Measurements from ENCODE around the gene SGPP2. TPM values are rescaled to one million over a fixed set of nuclear protein-coding genes. Genes with fewer than 3 reads are reported as not detected.
A peak's percentile ranks its signal among the peaks of the same experiment; 100 is the strongest.

SGPP2 gene
- total RNA-seq, 4 donors from 2014 or later, result 0.63 to 15.3 (median 7.2) TPM

GRCh38 chr2:222485367-222486211, 61.2 kb downstream of the SGPP2 start:
- no peak for DNase-seq (ENCODE audit: low spot score)
- TF ChIP-seq CTCF (IDR thresholded peaks at IDR 0.05), result no peak
- ATAC-seq (ENCODE audit: low FRiP score), result no peak

GRCh38 chr2:222490131-222490530, 65.8 kb downstream of the SGPP2 start:
- ATAC-seq (ENCODE audit: low FRiP score), result no peak
- TF ChIP-seq CTCF (IDR thresholded peaks at IDR 0.05), result no peak
- DNase-seq (ENCODE audit: low spot score), result no peak

GRCh38 chr2:222492683-222493082, 68.3 kb downstream of the SGPP2 start:
- no peak for ATAC-seq (ENCODE audit: low FRiP score)
- DNase-seq (ENCODE audit: low spot score), result no peak

GRCh38 chr2:222494104-222494739, 69.9 kb downstream of the SGPP2 start:
- TF ChIP-seq CTCF (IDR thresholded peaks at IDR 0.05), result no peak
- ATAC-seq (ENCODE audit: low FRiP score) (peak; percentile 86), DNase-seq (ENCODE audit: low spot score) (no peak)

More at GRCh38 chr2:222492683-222493082, 68.3 kb downstream of the SGPP2 start:
- TF ChIP-seq CTCF (IDR thresholded peaks at IDR 0.05), result no peak

GRCh38 chr2:222495388-222495787, 71.0 kb downstream of the SGPP2 start:
- DNase-seq (ENCODE audit: low spot score) (no peak), ATAC-seq (ENCODE audit: low FRiP score) (no peak)
- TF ChIP-seq CTCF (IDR thresholded peaks at IDR 0.05), result no peak

- no peak for DNase-seq (ENCODE audit: low spot score)
- ATAC-seq (ENCODE audit: low FRiP score), result no peak
- TF ChIP-seq CTCF (IDR thresholded peaks at IDR 0.05), result no peak
Observed at GRCh38 chr2:222499226-222499625, 74.9 kb downstream of the SGPP2 start.

All from omental fat pad (tissue), 4 donors.